Stimulated activated CD4-positive, alpha-beta T cell treated with anti-CD3 and anti-CD28 coated beads, Interleukin-2, amount 100 ng/mL, for 4 hours (primary cell): ENCODE measurements around the gene UBXN11.
A peak's percentile ranks its signal among the peaks of the same experiment; 100 is the strongest.
"Not testable (repeated sequence)": the region's sequence is repeated elsewhere in the genome, so short reads cannot be mapped to it uniquely, and the experiment has no call there.

Source experiments
- DNase-seq: peaks from one replicate; pipeline ENCODE4 v3.0.0-alpha.2; 2020; ENCODE audit warnings: low read depth

UBXN11 gene

GRCh38 chr1:26305667-26306289 is 658 bp downstream of the UBXN11 start:
- no peak for DNase-seq

- DNase-seq, result no peak
These were observed 3.6 kb downstream of the UBXN11 start for GRCh38 chr1:26302733-26303405.

GRCh38 chr1:26300578-26301275 is 5.7 kb downstream of the UBXN11 start:
- DNase-seq, result no peak

GRCh38 chr1:26297791-26298124 is 8.7 kb downstream of the UBXN11 start:
- DNase-seq, result no peak

- DNase-seq, result no peak
These were observed 9.2 kb downstream of the UBXN11 start for GRCh38 chr1:26297057-26297790.

GRCh38 chr1:26296340-26297056 is 9.9 kb downstream of the UBXN11 start:
- no peak for DNase-seq

GRCh38 chr1:26295194-26296138 is 11.0 kb downstream of the UBXN11 start:
- DNase-seq, result no peak

GRCh38 chr1:26293911-26294463 is 12.4 kb downstream of the UBXN11 start:
- DNase-seq, result no peak

GRCh38 chr1:26292735-26293134 is 13.7 kb downstream of the UBXN11 start:
- not testable (repeated sequence) for DNase-seq

GRCh38 chr1:26291939-26292338 is 14.5 kb downstream of the UBXN11 start:
- DNase-seq, result no peak

GRCh38 chr1:26291433-26291832 is 15.0 kb downstream of the UBXN11 start:
- DNase-seq, result no peak

GRCh38 chr1:26290882-26291261 is 15.6 kb downstream of the UBXN11 start:
- DNase-seq, result no peak

- DNase-seq, result no peak
These were observed 16.1 kb downstream of the UBXN11 start for GRCh38 chr1:26290122-26290881.

- no peak for DNase-seq
These were observed 17.0 kb downstream of the UBXN11 start for GRCh38 chr1:26289158-26290059.

GRCh38 chr1:26288311-26288941 is 18.0 kb downstream of the UBXN11 start:
- peak; percentile 66 for DNase-seq

- DNase-seq, result no peak
These were observed 18.6 kb downstream of the UBXN11 start for GRCh38 chr1:26287811-26288210.

GRCh38 chr1:26287033-26287711 is 19.3 kb downstream of the UBXN11 start:
- no peak for DNase-seq

GRCh38 chr1:26286064-26286416 is 20.4 kb downstream of the UBXN11 start:
- DNase-seq, result no peak
